GM13977 (cell line): ENCODE results near the gene RAB14.

Experiments
- DNase-seq: peaks from one replicate; pipeline ENCODE4 v3.0.0; 2012; ENCODE audit warnings: low spot score
- CTCF ChIP-seq: IDR thresholded peaks from 2 replicates; pipeline ENCODE4 v1.5.1; 2012; ENCODE audit warnings: mild to moderate bottlenecking, control low read depth; ENCODE audit not compliant: insufficient read depth; ENCODE audit errors: extremely low read depth, missing control alignments
- in situ Hi-C: fragments of 300-500 bp; cut with MboI; formaldehyde crosslinking; loops from one replicate; pipeline ENCODE4 v1.12.0; 2022; ENCODE audit warnings: low sequenced_read_pairs, low pct_unique_long_range_greater_than_20kb, mixed read lengths, inconsistent platforms; ENCODE audit not compliant: unreplicated experiment

RAB14 gene

DNA sequence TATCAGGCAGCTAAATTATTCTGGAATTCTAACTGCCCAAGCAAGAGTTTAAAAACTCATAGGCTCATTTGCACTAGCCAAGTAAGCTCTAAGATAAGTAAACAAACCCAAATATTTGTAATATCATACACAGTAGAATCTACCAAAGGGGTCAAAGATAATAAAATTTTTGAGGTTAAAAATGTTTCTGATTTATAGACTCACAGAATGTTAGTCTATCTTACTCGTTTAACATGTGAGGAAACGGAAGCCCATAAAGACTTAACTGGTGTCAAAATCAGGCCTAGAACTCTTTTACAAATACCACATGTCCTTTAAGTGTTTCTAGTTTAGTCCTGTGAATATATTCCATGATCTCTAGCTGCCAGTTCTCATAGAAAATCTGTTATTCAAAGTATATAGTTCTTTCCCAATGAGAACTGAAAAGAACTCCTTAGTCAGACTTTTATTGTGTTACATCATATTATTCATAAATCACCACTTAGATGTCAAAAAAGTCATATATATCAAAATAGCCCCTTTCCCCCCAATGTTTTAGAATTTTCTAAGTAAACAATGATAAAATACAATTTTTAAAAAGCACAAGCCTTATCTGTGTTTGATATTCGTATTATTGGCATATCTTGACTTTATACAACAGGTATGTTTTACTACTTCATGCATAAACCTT lies 13.9 kb downstream of the RAB14 start:
- in situ Hi-C loops, result no loop called here
- TF ChIP-seq CTCF, result no peak
- DNase-seq, result no peak

GRCh38 chr9:121185774-121186403 lies 15.8 kb downstream of the RAB14 start:
- no peak for DNase-seq
- in situ Hi-C loops, result no loop called here
- no peak for TF ChIP-seq CTCF

GRCh38 chr9:121185178-121185745 lies 16.4 kb downstream of the RAB14 start:
- in situ Hi-C loops, result no loop called here
- no peak for TF ChIP-seq CTCF
- no peak for DNase-seq

DNA sequence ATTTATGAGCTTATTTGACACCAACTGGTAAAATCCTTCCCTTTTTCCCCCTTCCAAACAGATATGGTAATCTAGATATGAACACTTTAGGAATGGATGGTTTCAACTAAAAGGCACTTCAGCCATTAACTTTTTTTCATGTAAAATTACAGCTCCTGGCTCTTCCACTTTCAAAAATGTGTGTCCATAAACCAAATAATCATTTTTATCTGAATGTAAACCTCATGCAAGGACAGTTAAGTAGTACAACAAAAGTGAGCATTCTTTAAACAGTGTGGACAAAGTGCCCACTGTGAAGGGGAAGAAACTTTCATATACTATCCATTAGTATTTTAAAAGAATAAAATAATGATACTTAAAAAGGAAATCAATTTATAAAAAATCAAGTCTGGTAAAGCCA lies 17.2 kb downstream of the RAB14 start:
- in situ Hi-C loops, result no loop called here
- no peak for TF ChIP-seq CTCF
- no peak for DNase-seq

GRCh38 chr9:121183666-121184423 lies 17.8 kb downstream of the RAB14 start:
- DNase-seq, result no peak

DNA sequence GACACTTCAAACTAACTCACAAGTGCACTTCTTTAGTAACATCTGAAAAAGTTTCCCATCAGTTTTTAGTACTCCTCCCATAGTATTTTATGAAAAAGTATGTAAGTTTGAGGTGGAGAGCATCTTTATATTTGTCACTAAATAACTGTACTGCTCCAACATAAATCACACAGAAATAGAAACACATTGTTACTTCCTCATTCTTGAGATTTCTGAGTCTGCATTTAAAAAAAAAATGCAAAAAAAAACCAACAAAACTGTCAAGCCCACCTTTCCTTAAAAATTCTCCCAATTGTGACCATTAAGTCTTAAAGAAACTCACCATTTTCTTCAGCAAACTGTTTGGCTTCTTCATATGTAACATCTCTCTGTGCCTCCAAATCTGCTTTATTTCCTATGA lies 18.7 kb downstream of the RAB14 start:
- TF ChIP-seq CTCF, result no peak
- in situ Hi-C loops, result no loop called here
- DNase-seq, result no peak

More at GRCh38 chr9:121183666-121184423, 17.8 kb downstream of the RAB14 start:
- TF ChIP-seq CTCF, result no peak
- in situ Hi-C loops, result no loop called here
